Stimulated activated CD8-positive, alpha-beta memory T cell treated with anti-CD3 and anti-CD28 coated beads, Interleukin-7, amount 100 ng/mL, for 4 hours (primary cell): ENCODE data around the gene MYO6.

Source experiments
- DNase-seq, 2 donors: peaks; one replicate each; pipeline ENCODE4 v3.0.0-alpha.2; 2020; ENCODE audit warnings: low read depth in 2 of 2

Gene MYO6

GRCh38 chr6:75827163-75827562 is 78.1 kb downstream of the MYO6 start:
- no peak for DNase-seq

- no peak for DNase-seq
Measured at GRCh38 chr6:75830959-75831885, 82.2 kb downstream of the MYO6 start.

DNA sequence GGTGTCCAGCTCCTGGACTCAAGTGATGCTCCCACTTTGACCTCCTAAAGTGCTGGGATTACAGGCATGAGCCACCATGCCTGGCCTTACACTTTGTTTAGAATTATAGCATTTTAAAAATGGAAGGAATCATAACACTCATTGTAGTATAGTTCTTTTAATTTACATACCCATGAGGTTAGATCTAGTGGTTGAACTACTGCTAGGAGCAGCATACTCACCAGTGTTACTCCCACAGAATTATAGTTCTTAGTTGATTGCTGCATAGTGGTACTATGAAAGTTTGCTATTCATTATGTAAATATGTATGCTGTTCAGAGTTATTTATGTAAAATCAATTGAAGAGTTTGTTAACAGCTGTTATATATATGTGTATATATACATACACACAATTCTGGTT is 85.4 kb downstream of the MYO6 start:
- no peak for DNase-seq

- no peak for DNase-seq
Measured at GRCh38 chr6:75842191-75842590, 93.2 kb downstream of the MYO6 start.

- DNase-seq: no peak
Measured at GRCh38 chr6:75842732-75843131, 93.7 kb downstream of the MYO6 start.

- no peak for DNase-seq
Measured at GRCh38 chr6:75843396-75843795, 94.4 kb downstream of the MYO6 start.

- no peak for DNase-seq
Measured at GRCh38 chr6:75848274-75848673, 99.2 kb downstream of the MYO6 start.

- DNase-seq: no peak
Measured at GRCh38 chr6:75849329-75850025, 100.4 kb downstream of the MYO6 start.

- no peak for DNase-seq
Measured at GRCh38 chr6:75850026-75850833, 101.2 kb downstream of the MYO6 start.

GRCh38 chr6:75852721-75853120 is 103.7 kb downstream of the MYO6 start:
- no peak for DNase-seq

GRCh38 chr6:75853806-75854205 is 104.8 kb downstream of the MYO6 start:
- DNase-seq: no peak

- no peak for DNase-seq
Measured at GRCh38 chr6:75855052-75855451, 106.0 kb downstream of the MYO6 start.

- DNase-seq: no peak
Measured at GRCh38 chr6:75856902-75857301, 107.9 kb downstream of the MYO6 start.

DNA sequence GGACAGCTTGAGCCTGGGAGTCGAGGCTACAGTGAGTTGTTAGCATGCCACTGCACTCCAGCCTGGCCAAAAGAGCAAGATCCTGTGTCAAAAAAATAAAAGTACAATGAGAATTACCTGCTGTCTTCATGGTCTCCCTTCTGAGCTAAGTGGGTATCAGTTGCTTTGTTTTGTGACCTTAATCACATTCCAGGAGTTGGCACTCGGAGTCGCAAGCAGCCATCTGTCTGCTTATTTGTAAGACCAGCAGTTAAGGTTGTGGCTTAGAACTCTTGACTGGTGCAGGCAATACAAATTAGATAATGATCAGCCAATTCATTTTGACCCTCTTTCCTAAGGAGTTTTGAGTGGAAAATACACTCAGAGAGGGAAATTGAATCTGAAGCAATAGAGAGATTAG is 114.0 kb downstream of the MYO6 start:
- DNase-seq: no peak

- DNase-seq: no peak
Measured at GRCh38 chr6:75863784-75864183, 114.7 kb downstream of the MYO6 start.

GRCh38 chr6:75864446-75864845 is 115.4 kb downstream of the MYO6 start:
- DNase-seq: no peak

DNA sequence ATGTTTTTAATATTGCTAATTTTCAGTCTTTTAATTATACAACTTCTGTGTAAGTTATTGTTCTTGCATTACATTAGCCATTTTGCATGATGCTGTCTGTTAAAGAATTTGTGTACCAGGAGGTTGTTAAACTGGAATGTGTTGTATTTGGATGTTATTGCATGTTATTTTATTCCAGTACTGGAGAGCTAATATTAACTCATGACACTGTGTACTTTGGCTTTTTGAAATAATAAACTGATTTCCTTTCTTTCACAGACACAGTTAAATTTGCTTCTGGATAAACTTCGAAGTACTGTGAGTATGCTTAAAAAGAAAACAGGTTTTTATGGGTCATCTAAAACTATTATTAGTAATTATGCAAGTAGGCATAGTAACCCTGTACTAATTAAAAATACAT is 121.3 kb downstream of the MYO6 start:
- DNase-seq: no peak

DNA sequence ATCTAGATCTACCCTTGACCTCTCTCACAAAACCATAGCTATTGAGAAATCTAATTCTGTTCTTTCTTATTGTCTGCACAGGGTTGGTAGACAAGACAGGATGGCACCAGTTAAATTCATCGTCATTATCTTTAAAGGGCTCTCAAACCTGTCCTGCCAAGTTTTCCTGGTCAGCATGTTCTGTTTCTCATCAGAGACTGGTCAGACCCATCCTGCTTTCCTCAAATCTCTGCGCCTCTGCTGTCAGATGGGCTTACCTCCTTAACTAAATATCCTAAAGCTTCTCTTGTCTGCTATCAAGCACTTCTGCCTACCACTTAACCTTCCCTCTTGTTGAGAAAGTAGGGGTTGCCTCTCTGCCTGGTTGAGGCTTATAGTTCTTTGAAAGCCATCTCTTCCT is 125.2 kb downstream of the MYO6 start:
- DNase-seq: no peak

- no peak for DNase-seq
Measured at GRCh38 chr6:75876152-75876551, 127.1 kb downstream of the MYO6 start.

DNA sequence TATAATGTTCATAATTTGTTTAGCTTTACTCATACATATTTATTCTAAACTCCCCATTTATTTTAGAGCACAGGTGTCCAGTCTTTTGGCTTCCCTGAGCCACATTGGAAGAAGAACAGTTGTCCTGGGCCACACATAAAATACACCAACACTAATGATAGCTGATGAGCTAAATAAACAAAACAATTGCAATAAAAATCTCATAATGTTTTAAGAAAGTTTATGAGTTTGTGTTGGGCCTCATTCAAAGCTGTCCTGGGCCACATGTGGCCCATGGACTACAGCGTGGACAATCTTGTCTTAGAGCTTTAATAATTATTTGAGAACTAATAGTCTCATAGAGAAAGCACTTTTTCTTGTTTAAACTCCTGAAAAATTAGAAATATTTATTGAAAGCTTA is 131.3 kb downstream of the MYO6 start:
- no peak for DNase-seq

DNA sequence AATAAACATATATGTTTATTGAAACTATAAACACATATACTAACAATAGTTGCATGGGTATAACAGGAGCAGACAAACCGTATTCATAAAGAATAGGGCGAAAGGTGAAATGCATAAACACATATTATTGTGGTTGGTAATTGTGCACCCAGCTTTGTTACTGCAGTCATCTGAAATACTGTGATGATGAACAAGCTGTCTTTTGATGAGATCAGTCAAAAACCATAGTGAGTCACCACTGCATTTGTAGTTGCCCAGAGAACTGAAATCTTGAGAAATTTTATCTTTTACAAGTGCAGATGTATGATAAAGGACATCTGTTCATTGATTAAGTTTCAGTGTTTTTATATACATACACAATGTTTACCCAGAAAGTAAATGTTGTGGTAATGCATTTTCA is 133.7 kb downstream of the MYO6 start:
- DNase-seq: no peak

DNA sequence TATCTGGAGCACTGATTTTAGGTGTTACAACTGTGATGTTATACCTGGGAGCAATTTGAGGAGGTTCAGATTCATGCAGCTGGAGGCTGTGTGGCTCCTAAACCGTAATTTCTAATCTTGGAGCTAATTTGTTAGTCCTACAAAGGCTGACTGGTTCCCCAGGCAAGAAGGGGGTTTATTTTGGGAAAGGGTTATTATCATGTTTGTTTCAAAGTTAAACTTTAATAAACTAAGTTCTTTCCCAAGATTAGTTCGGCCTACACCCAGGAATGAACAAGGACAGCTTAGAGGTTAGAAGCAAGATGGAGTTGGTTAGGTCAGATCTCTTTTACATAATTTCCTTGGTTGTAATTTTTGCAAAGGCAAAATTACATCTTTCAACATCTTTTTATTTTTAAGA is 135.8 kb downstream of the MYO6 start:
- DNase-seq: no peak
